Nucleus accumbens (tissue), 56 donors: ENCODE results near the gene SCN7A.
"Not testable (repeated sequence)": the region's sequence is repeated elsewhere in the genome, so short reads cannot be mapped to it uniquely, and the experiment has no call there.

Source experiments
- DNase-seq, 56 donors: peaks; one replicate each; lab custom pipeline; 2025; lab: John Stamatoyannopoulos, UW

Gene SCN7A

DNA sequence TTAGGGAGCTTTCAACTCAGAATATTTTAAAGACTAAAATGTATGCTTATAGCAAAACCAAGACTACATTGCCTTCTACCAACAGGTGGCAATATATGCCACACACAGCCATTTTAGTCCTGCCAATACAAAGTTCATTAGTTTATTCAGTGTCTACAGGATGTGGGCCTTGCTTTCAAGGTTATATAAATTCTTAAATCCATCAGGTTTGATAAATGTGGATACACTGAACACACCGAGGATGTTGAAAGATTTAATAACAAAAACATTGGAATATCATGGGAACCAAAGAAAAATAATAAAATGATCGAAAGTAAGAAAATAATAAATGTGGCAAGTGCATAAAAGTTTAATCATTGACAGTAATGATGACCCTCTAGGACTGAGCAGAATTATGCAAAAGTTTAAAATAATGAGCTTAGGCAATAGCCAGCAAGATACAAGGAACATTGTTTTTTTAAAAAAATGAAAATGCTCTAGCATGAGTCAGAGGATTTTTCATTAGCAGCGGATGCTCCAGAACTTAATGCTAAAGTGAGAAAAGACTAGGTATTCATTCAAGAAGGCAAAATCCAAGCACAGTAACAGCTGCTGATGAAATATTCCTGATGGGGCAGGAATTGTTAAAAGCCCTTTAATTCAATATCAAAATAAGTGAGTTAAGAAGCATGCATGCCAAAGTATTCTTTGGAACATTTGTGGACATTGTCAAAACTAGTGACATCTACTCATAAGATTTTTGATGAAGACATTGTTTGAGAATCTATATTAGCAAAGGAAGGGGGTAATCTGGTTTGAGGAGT is 132.5 kb downstream of the SCN7A start:
- no peak for DNase-seq

DNA sequence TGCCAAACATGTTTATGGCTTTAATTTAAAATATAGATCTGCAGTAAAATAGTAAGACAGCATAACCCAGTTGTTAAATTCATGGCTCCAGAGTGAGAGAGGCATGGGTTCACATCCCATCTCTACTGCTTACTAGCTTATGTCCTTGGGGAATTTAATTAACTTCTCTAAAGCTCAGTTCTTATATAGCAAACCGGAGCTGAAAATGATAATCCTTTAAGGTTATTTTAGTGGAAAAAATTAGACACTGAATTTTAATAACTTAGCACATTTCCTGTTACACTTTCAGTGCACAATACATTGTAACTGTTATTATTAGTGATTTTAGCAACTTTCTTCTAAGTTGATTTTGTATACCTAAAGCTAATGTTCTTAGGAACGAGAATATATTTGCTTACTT is 133.1 kb downstream of the SCN7A start:
- no peak for DNase-seq

DNA sequence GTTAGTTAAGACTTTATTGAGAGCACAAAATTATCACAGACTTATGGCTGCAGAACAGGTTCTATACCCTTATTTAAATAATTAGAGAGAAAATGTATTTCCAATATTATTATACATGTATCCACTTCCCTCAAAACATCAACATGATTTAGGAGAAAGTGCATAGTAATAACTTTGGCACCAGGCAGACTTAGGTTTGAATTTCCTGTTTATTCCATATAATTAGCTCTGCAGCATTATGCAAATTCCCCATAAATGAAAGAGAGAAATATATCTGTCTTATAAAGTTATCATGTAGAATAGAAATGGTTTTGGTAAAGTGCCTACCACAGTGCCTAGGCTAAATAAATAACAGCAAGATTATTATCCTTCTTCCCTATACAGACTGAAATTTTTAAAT is 133.6 kb downstream of the SCN7A start:
- no peak for DNase-seq

DNA sequence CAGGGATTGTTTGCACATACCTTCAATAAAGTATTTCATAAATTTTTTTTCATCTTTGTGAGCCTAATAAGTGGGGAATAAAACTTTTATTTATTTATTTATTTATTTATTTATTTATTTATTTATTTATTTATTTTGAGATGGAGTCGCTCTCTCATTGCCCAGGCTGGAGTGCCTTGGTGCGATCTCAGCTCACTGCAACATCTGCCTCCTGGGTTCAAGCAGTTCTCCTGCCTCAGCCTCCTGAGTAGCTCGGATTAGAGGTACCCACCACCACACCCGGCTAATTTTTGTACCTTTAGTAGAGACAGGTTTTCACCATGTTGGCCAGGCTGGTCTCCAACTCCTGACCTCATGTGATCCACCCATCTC is 136.1 kb downstream of the SCN7A start:
- not testable (repeated sequence) for DNase-seq

DNA sequence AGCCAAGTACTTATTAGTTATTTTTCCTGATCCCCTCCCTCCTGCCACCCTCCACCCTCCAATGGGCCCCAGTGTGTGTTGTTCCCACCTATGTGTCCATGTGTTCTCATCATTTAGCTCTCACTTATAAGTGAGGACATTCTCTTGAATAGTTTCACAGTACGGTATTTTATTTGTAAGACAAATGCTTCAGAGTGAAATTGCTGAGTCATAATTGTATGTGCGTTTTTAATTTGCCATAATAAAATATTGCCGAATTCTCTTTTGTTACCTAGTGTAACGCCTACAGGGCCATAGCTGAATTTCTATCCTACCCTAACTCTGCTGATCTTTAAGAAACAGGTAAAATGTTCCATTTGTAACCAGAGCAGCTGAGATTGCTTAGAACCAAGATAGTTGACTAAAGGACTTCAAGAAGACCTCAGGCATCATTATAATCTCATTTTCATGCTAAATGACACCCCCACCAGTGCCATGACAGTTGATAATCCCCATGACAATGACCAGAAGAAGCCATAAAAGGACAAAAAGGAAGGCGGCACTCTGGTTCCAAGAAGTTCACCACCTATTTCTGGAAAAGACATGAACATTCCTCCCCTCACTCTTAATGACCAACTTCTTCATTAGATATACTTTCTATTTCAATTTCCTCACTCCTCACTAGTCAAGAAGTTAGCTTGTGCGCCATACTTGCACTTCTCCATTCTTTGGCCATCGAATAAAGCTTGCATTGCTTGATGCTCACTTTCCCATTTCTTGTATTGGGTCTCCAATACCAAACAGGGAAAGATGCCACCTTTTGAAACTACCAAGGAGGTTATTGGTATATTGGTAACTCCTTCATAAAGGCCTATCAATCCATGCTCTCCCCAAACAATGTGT is 136.7 kb downstream of the SCN7A start:
- DNase-seq, result no peak
